Endothelial cell of umbilical vein (primary cell): ENCODE measurements around the gene CPPED1. TPM values are rescaled to one million over a fixed set of nuclear protein-coding genes. Genes with fewer than 3 reads are reported as not detected.

ENCODE experiments used
- BruUV-seq: library from RNA; stranded (reverse); fragments of 400-500 nt; replicated peaks from 2 replicates; lab custom pipeline; 2021; lab: Mats Ljungman, UMichigan
- CTCF ChIA-PET: fragments of 300-600, 350-600 bp; sonication (Branson Sonifier 250); formaldehyde crosslinking; loops from one replicate; lab custom pipeline; 2021; ENCODE audit warnings: antibody characterized with exemption, inconsistent platforms; lab: Charles Lee
- POLR2A ChIA-PET: fragments of 300-600, 350-600 bp; sonication (Branson Sonifier 250); formaldehyde crosslinking; loops from one replicate; lab custom pipeline; 2021; ENCODE audit warnings: antibody characterized with exemption, inconsistent platforms; lab: Charles Lee
- DNase-seq: peaks from one replicate; pipeline ENCODE4 v3.0.0-alpha.2; 2011; ENCODE audit warnings: low read depth, low spot score
- FAIRE-seq: peaks from 2 replicates; lab custom pipeline; 2011; peaks lifted over from hg19 to GRCh38; lab: Jason Lieb, UNC
- H2AFZ ChIP-seq: 2 replicates; pipeline ENCODE4 v1.6.0; 2012; ENCODE audit warnings: low read depth, low read length, control low read depth, inconsistent platforms
- H3K27ac ChIP-seq: 2 replicates; pipeline ENCODE4 v1.5.1; 2011; ENCODE audit warnings: low read depth, mild to moderate bottlenecking, control low read depth, low read length, moderate library complexity; ENCODE audit not compliant: insufficient read depth
- H3K27me3 ChIP-seq, 2 experiments: 2 replicates each; pipeline versions ENCODE4 v1.6.0 to v1.6.1; 2011; ENCODE audit warnings: low read length in 2 of 2, mixed read lengths in 1 of 2; ENCODE audit not compliant: control insufficient read depth in 2 of 2, insufficient read depth in 2 of 2
- H3K36me3 ChIP-seq, 2 experiments: 2 replicates in 1 of 2; 3 replicates in 1 of 2; pipeline ENCODE4 v1.5.1; 2011; ENCODE audit warnings: low read length in 2 of 2, mild to moderate bottlenecking in 1 of 2, moderate library complexity in 1 of 2; ENCODE audit not compliant: control insufficient read depth in 2 of 2, insufficient read depth in 2 of 2; ENCODE audit errors: extremely low read depth in 1 of 2
- H3K4me1 ChIP-seq: 3 replicates; pipeline ENCODE4 v1.5.1; 2011; ENCODE audit warnings: mild to moderate bottlenecking, low read length; ENCODE audit not compliant: control insufficient read depth, insufficient read depth; ENCODE audit errors: extremely low read depth
- H3K4me2 ChIP-seq: 2 replicates; pipeline ENCODE4 v1.6.1; 2011; ENCODE audit warnings: low read length, control low read depth, mixed read lengths; ENCODE audit not compliant: insufficient read depth
- H3K4me3 ChIP-seq, 3 experiments: fragments of 200-600 bp in 1 of 3; sonication (generic), shearing (Covaris generic) in 1 of 3; replicated peaks in 1 of 3; 2 replicates each; pipeline ENCODE4 v1.5.1; 2011 to 2016; ENCODE audit warnings: control low read depth in 3 of 3, low read length in 3 of 3, mild to moderate bottlenecking in 2 of 3, inconsistent platforms in 1 of 3, low read depth in 1 of 3, moderate library complexity in 1 of 3; ENCODE audit not compliant: insufficient read depth in 1 of 3
- H3K79me2 ChIP-seq: 2 replicates; pipeline ENCODE4 v1.6.0; 2012; ENCODE audit warnings: low read length, inconsistent platforms; ENCODE audit not compliant: control insufficient read depth, insufficient read depth
- H3K9ac ChIP-seq: replicated peaks from 2 replicates; pipeline ENCODE3; 2011; ENCODE audit warnings: low read length, control low read depth; ENCODE audit not compliant: insufficient read depth; ENCODE audit errors: extremely low read depth
- H3K9me1 ChIP-seq: replicated peaks from 3 replicates; pipeline ENCODE4 v1.6.0; 2011; ENCODE audit warnings: mild to moderate bottlenecking, low read length; ENCODE audit not compliant: control insufficient read depth, insufficient read depth; ENCODE audit errors: extremely low read depth
- H3K9me3 ChIP-seq: replicated peaks from 2 replicates; pipeline ENCODE4 v1.5.1; 2012; ENCODE audit warnings: low read length, inconsistent platforms; ENCODE audit not compliant: control insufficient read depth, insufficient read depth
- H4K20me1 ChIP-seq: replicated peaks from 2 replicates; pipeline ENCODE3; 2011; ENCODE audit warnings: mild to moderate bottlenecking, low read length; ENCODE audit not compliant: control insufficient read depth, insufficient read depth; ENCODE audit errors: extremely low read depth
- EZH2 ChIP-seq: IDR thresholded peaks from 2 replicates; pipeline ENCODE4 v1.6.1; 2012; ENCODE audit warnings: borderline replicate concordance, low read depth, mild to moderate bottlenecking, moderate library complexity, low read length, inconsistent platforms; ENCODE audit not compliant: severe bottlenecking
- FOS ChIP-seq: IDR thresholded peaks from 2 replicates; pipeline ENCODE4 v1.6.1; 2011; ENCODE audit warnings: mild to moderate bottlenecking, low read length, moderate library complexity, borderline replicate concordance; ENCODE audit not compliant: insufficient read depth
- GATA2 ChIP-seq: IDR thresholded peaks from 2 replicates; pipeline ENCODE4 v1.7.0; 2011; ENCODE audit warnings: low read depth, mild to moderate bottlenecking, moderate library complexity, mixed read lengths, low read length; ENCODE audit not compliant: insufficient read length, insufficient read depth
- JUN ChIP-seq: IDR thresholded peaks from 2 replicates; pipeline ENCODE4 v1.6.1; 2011; ENCODE audit warnings: borderline replicate concordance, low read depth; ENCODE audit not compliant: insufficient read length, insufficient read depth
- MYC ChIP-seq: IDR thresholded peaks from one replicate; pipeline ENCODE4 v1.6.1; 2011; ENCODE audit warnings: mild to moderate bottlenecking, low read depth, low read length
- POLR2A ChIP-seq: IDR thresholded peaks from 2 replicates; pipeline ENCODE4 v1.6.1; 2012; ENCODE audit warnings: low read depth, mild to moderate bottlenecking, control low read depth, low read length
- POLR2AphosphoS5 ChIP-seq: IDR thresholded peaks from 2 replicates; pipeline ENCODE4 v1.6.1; 2012; ENCODE audit warnings: low read depth, mild to moderate bottlenecking, control low read depth, low read length, moderate library complexity; ENCODE audit not compliant: insufficient read depth
- dilution Hi-C: fragments of 300-500 bp; cut with MboI; formaldehyde crosslinking; loops from one replicate; pipeline ENCODE4 v1.15.0; 2019; ENCODE audit warnings: low sequenced_read_pairs; ENCODE audit not compliant: extremely low pct_ligation_motif_present
- intact Hi-C: fragments of 100-400 bp; cut with micrococcal nuclease; formaldehyde crosslinking; loops from one replicate; pipeline ENCODE4 v1.10.0; 2022
- polyA plus RNA-seq, 4 experiments: library from polyadenylated mRNA; depleted of rRNA in 3 of 4; stranded (reverse) in 3 of 4; unstranded in 1 of 4; fragments of >200 nt; gene quantifications; 2 replicates each; pipeline versions ENCODE4 v1.2.1 to v1.2.3, GENCODE V29; 2011 to 2012; ENCODE audit warnings: missing spikeins in 1 of 4
- total RNA-seq: library from RNA; stranded (reverse); gene quantifications from 2 replicates; pipeline ENCODE4 v1.2.3, GENCODE V29; 2021
- TF ChIP-seq, protein P1 (sequence below), 2 donors: IDR thresholded peaks; 1 replicate in 1 of 2; 2 replicates in 1 of 2; pipeline ENCODE4 v1.5.1; 2011; ENCODE audit warnings: low read length in 2 of 2, mild to moderate bottlenecking in 2 of 2, moderate library complexity in 2 of 2, control low read depth in 1 of 2, inconsistent platforms in 1 of 2, low read depth in 1 of 2; ENCODE audit not compliant: insufficient read depth in 1 of 2; ENCODE audit errors: extremely low read depth in 1 of 2
- TF ChIP-seq, protein P2 (sequence below): IDR thresholded peaks from 2 replicates; pipeline ENCODE4 v1.6.1; 2011; ENCODE audit not compliant: insufficient read depth, insufficient read length

Gene CPPED1
- total and polyA plus RNA-seq, 2 donors (not counting 3 experiments of a cell fraction or from before 2014, with no cell fraction given): 27.9 to 59.3 TPM

DNA sequence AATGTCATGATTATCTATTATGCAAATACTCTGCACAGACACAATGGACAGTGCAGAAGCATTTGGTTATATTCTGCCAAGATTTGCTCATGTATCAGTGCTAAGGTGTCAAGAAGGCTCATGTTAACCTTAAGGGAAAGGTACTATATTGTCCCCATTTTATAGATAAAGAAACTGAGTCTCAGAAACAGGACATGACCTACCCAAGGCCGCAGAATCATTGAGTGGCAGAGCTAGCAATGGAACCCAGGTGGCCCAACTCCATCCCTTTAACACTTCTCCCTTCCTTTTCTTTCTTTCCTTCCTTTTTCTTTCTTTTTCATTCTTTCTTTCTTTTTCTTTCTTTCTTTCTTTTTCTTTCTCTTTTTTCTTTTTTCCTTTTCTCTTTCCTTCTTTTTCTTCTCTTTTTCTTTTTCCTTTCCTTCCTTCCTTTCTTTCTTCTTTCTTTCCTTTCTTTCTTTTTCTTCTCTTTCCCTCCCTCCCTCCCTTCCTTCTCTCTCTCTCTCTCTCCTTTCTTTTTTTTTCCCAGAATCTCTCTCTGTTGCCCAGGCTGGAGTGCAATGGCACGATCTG is 149.8 kb downstream of the CPPED1 start:
- dilution Hi-C loops: no loop called here
- Histone ChIP-seq H3K4me2 (no peak overlapping the region), H2AFZ (no peak overlapping the region), H4K20me1 (no peaks in the 10 kb centered on the region), H3K4me1 (no peaks in the 10 kb centered on the region), H3K27ac (no peak overlapping the region), H3K9me3 (no peaks in the 10 kb centered on the region), H3K9me1 (no peaks in the 10 kb centered on the region), H3K4me3 (no peak overlapping the region), H3K27me3 (peaks cover 0 to 2% of the 10 kb centered on the region in 2 experiments), H3K9ac (no peak overlapping the region), H3K79me2 (no peaks in the 10 kb centered on the region), H3K36me3 (no peaks in the 10 kb centered on the region)
- BruUV-seq: no TSS peak
- TF ChIP-seq EZH2: no peak
- no peak for TF ChIP-seq GATA2
- intact Hi-C loops: no loop called here
- CTCF ChIA-PET: no interaction called here
- no peak for FAIRE-seq
- DNase-seq: no peak
- POLR2A ChIA-PET: no interaction called here

DNA sequence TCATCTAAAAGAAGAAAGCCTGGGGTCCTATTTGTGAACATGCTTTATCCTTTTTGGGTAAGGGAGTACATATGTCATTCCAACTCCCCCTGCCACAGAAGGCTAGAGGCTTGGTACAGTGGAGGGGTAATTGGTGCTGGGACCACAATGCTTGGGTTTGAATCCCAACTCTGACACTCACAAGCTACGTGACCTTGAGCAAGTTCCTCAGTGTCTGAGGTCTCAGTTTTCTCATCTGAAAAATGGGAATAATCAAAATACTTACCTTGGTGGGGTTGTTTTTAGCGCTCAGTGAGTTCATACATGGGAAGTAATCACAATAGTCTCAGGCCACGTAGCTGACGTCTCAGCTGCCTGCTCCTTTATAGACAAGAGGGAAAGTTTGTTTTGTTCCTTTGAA is 150.8 kb downstream of the CPPED1 start:
- Histone ChIP-seq H3K4me3 (no peak overlapping the region), H3K4me2 (no peak overlapping the region), H3K36me3 (no peaks in the 10 kb centered on the region), H3K27me3 (peaks cover 0 to 2% of the 10 kb centered on the region in 2 experiments), H3K79me2 (no peaks in the 10 kb centered on the region), H4K20me1 (no peaks in the 10 kb centered on the region), H3K9me3 (no peaks in the 10 kb centered on the region), H3K9ac (no peak overlapping the region), H2AFZ (no peak overlapping the region), H3K27ac (no peak overlapping the region), H3K9me1 (no peaks in the 10 kb centered on the region), H3K4me1 (no peaks in the 10 kb centered on the region)
- intact Hi-C loops: no loop called here
- ChIA-PET CTCF (interaction anchor here (0.7 kb wide), 1 partner anchor 291 kb away, joined by 3 read pairs; no protein-coding TSS in a partner anchor), POLR2A (no interaction called here)
- no peak for TF ChIP-seq MYC
- no peak for TF ChIP-seq GATA2
- no peak for TF ChIP-seq POLR2A
- TF ChIP-seq, protein P1, sequence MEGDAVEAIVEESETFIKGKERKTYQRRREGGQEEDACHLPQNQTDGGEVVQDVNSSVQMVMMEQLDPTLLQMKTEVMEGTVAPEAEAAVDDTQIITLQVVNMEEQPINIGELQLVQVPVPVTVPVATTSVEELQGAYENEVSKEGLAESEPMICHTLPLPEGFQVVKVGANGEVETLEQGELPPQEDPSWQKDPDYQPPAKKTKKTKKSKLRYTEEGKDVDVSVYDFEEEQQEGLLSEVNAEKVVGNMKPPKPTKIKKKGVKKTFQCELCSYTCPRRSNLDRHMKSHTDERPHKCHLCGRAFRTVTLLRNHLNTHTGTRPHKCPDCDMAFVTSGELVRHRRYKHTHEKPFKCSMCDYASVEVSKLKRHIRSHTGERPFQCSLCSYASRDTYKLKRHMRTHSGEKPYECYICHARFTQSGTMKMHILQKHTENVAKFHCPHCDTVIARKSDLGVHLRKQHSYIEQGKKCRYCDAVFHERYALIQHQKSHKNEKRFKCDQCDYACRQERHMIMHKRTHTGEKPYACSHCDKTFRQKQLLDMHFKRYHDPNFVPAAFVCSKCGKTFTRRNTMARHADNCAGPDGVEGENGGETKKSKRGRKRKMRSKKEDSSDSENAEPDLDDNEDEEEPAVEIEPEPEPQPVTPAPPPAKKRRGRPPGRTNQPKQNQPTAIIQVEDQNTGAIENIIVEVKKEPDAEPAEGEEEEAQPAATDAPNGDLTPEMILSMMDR (IDR thresholded peaks at IDR 0.05; ENCODE audit: extremely low read depth in 1 of 2, insufficient read depth in 1 of 2, low read depth in 1 of 2, low read length in 2 of 2): no peak
- no peak for TF ChIP-seq JUN
- TF ChIP-seq, protein P2, sequence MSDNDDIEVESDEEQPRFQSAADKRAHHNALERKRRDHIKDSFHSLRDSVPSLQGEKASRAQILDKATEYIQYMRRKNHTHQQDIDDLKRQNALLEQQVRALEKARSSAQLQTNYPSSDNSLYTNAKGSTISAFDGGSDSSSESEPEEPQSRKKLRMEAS: no peak
- TF ChIP-seq POLR2AphosphoS5: no peak
- no peak for TF ChIP-seq FOS
- TF ChIP-seq EZH2: no peak
- dilution Hi-C loops: no loop called here
- FAIRE-seq (no peak), DNase-seq (no peak)
- BruUV-seq: no TSS peak
